NOMO-1 treated with DMSO at 0.1 percent for 48 hours (cell line): ENCODE measurements around the gene NT5DC3.

ENCODE experiments used
- DNase-seq: peaks from one replicate; lab custom pipeline; 2025; ENCODE audit not compliant: unreplicated experiment; lab: John Stamatoyannopoulos, UW

NT5DC3 gene

GRCh38 chr12:103840876-103841689 lies at the start of gene NT5DC3:
Gene NT5DC3, minus strand, starts transcription at chr12:103841234. Its CDS starts 78 bp downstream, at chr12:103841156.
- peak; percentile 82 for DNase-seq

GRCh38 chr12:103887738-103888137 lies 46.7 kb upstream of the NT5DC3 start:
- DNase-seq = no peak

GRCh38 chr12:103886195-103886797 lies 45.3 kb upstream of the NT5DC3 start:
- no peak for DNase-seq

GRCh38 chr12:103884316-103884715 lies 43.3 kb upstream of the NT5DC3 start:
- peak; percentile 71 for DNase-seq

DNA sequence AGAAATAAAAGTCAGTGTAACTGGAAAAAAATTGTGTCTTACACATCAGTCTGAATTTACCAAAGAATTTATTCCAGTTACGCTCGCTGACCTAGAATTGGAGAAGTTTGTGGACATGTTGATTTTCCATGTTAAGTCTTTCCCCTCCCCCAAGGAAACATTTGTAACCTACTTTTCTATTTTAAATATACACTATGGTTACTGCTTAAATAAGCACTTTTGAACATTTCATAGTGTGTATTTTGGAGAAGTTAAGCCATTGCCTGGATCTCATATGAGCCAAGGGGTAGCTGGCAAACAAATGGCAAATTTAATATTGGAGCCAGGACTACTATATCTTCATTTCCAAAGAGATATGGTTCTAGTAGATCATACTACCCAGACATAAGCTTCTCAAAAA lies 42.9 kb upstream of the NT5DC3 start:
- no peak for DNase-seq

GRCh38 chr12:103882861-103883596 lies 42.0 kb upstream of the NT5DC3 start:
- DNase-seq = no peak

- no peak for DNase-seq
Measured at GRCh38 chr12:103881261-103881660, 40.2 kb upstream of the NT5DC3 start.

GRCh38 chr12:103880299-103881142 lies 39.5 kb upstream of the NT5DC3 start:
- DNase-seq = no peak

- no peak for DNase-seq
Measured at GRCh38 chr12:103879878-103880277, 38.8 kb upstream of the NT5DC3 start.

- no peak for DNase-seq
Measured at GRCh38 chr12:103879048-103879692, 38.1 kb upstream of the NT5DC3 start.

GRCh38 chr12:103877934-103878510 lies 37.0 kb upstream of the NT5DC3 start:
- DNase-seq = peak; percentile 17

DNA sequence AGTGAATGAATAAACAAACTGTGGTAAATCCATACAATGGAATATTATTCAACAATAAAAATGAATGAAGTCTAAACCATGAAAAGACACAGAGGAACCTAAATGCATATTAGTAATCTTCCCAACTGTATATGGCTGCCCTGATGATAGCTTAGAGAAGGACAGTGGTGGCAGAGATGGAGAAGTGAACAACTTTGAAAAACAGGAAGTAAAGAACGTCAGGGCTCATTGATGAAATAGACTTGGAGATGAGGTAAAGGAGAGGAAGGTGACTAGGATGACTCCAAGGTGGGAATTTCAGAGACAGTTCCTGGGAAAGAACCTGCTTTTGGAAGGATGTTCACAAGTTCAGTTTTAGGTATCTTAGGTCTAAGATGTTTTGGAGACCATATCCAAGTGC lies 36.3 kb upstream of the NT5DC3 start:
- peak; percentile 59 for DNase-seq

GRCh38 chr12:103875666-103876065 lies 34.6 kb upstream of the NT5DC3 start:
- no peak for DNase-seq

DNA sequence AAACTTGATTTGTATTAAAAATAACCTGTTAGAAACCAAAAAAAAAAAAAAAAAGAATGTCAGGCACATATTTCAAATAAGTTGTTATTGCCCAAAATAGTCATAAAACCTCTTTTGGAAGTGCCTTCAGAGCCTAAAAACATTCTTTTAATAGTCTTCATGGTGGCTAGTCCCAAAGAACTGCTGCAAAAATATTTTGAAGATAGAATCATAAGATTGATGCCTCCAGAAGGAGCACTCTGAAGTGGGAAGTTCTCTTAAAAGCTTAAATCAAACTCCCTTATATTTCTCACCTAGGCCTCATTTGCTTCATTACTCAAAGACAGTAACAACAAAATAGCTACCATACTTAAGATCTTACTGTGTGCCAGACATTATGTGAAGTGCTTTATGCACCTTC lies 27.2 kb upstream of the NT5DC3 start:
- no peak for DNase-seq

DNA sequence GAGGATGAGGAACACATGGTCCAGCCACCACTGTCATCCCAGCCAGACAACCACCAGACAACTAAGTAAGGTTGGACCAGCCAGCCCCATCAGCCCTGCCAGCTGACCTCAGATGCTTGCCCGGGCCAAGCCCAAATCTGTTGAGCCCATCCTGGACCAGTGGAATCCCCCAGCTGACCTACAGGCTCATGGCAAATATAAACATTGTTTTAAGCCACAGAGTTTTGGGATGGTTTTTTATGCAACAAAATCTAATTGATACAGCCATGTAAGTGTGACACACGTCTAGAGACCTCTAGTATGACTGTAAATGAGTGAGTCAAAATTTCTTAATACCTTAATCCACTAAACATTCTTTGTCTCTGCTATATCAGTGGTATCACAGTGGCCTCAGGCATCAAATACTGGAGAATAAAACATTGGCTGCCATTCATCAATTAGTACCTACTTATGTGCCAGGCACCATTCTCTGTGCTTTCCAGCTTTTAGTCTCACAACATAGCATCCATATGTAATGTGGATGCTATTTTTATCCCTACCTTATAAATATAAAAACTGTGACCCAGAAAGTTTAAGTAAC lies 24.2 kb upstream of the NT5DC3 start:
- no peak for DNase-seq

DNA sequence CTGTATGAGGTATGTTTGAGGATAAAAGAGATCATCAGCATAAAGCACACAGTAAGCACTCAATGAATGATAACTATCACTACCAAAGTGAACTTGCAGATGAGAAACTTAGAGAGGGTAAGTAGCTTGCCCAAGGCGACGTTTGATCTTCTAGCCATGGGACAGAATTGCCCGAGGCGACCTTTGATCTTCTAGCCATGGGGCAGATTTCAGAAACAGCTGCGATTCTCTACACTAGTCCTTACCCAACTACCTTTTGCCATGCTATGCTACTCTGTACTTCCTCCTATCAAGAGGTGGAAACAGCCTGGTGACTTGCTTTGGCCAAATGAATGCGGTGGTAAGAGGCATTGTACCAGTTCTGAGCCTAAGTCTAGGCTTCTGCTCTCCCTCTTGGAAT lies 23.7 kb upstream of the NT5DC3 start:
- no peak for DNase-seq

DNA sequence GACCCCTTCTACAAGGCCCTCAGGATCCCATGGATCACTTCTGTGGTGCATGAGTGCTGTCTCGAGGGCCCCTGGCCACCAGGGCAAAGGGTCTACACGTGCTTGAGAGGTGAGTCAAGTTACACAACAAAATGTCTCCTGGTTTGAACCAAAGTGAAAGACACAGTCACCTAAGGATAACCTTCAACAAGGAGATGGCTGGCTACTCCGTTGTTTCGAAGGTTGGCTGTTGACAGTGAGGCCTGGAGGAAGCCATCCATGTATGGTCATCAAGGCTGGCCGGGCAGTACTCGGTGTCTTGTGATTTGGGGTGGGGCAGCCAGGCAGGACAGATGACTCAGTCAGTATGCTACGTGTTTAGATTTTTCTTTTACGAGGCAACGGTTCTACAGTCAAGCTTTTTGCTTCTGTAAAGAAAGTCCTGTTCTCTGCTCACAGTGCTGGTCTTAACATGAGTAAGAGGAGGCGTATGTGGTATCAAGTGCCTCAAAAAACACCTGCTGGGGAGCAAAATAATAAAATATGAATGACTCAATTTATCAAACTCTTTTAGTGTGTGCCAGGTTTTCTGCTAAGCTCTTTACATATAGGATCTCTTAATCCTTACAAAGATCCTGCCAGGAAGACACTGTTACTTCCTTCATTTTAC lies 18.0 kb upstream of the NT5DC3 start:
- no peak for DNase-seq

GRCh38 chr12:103858335-103858734 lies 17.3 kb upstream of the NT5DC3 start:
- no peak for DNase-seq

DNA sequence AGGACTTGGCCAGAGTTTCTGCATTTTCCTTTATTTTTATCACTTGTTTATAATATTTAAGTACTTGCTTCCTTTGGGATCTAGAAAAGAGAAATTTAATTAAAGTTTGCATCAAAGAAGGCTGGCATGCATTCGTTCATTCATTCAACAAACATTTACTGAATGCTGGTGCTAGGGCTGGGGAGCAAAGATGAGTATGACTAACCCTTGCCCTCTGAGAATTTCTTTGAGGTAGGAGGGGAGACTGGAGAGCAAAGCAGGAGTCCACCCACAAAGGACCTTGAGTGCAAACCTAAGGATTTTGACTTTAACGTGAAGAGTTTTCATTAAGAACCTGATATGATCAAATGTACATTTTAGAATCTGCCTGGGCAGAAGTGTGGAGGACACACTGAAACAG lies 16.1 kb upstream of the NT5DC3 start:
- no peak for DNase-seq
